H9 (cell line): ENCODE results near the gene SGIP1. TPM values are rescaled to one million over a fixed set of nuclear protein-coding genes. Genes with fewer than 3 reads are reported as not detected.

ENCODE experiments used
- DNase-seq: peaks from one replicate; pipeline ENCODE4 v3.0.0-alpha.2; 2017
- H2AFZ ChIP-seq: one replicate; pipeline ENCODE4 v1.6.1; 2013; ENCODE audit warnings: mild to moderate bottlenecking, low read length, control low read depth, moderate library complexity
- H2AK5ac ChIP-seq: 2 replicates; pipeline ENCODE4 v1.6.1; 2013; ENCODE audit warnings: low read length, control low read depth, mixed read lengths; ENCODE audit not compliant: insufficient read length
- H2BK120ac ChIP-seq: one replicate; pipeline ENCODE4 v1.6.1; 2013; ENCODE audit warnings: low read depth, mild to moderate bottlenecking, low read length, control low read depth, inconsistent platforms; ENCODE audit not compliant: poor library complexity, severe bottlenecking
- H2BK12ac ChIP-seq: 2 replicates; pipeline ENCODE4 v1.6.1; 2013; ENCODE audit warnings: low read length, control low read depth, mixed read lengths, low read depth; ENCODE audit not compliant: insufficient read length
- H2BK15ac ChIP-seq: 2 replicates; pipeline ENCODE4 v1.6.1; 2013; ENCODE audit warnings: low read depth, low read length, control low read depth
- H2BK20ac ChIP-seq: one replicate; pipeline ENCODE4 v1.6.1; 2013; ENCODE audit warnings: low read depth, mild to moderate bottlenecking, low read length, control low read depth, inconsistent platforms; ENCODE audit not compliant: poor library complexity, severe bottlenecking
- H2BK5ac ChIP-seq: 2 replicates; pipeline ENCODE4 v1.6.1; 2013; ENCODE audit warnings: low read length, control low read depth, mixed read lengths; ENCODE audit not compliant: insufficient read length
- H3K14ac ChIP-seq: 2 replicates; pipeline ENCODE4 v1.6.1; 2013; ENCODE audit warnings: low read length, control low read depth; ENCODE audit not compliant: insufficient read depth
- H3K18ac ChIP-seq: 2 replicates; pipeline ENCODE4 v1.6.1; 2013; ENCODE audit warnings: low read depth, mild to moderate bottlenecking, mixed read lengths, low read length, control low read depth; ENCODE audit not compliant: insufficient read length
- H3K23ac ChIP-seq: 2 replicates; pipeline ENCODE4 v1.6.1; 2013; ENCODE audit warnings: low read length, control low read depth, mixed read lengths, low read depth; ENCODE audit not compliant: insufficient read length
- H3K23me2 ChIP-seq: 2 replicates; pipeline ENCODE4 v1.6.1; 2013; ENCODE audit warnings: low read depth, mild to moderate bottlenecking, mixed read lengths, low read length, control low read depth; ENCODE audit not compliant: insufficient read length, poor library complexity, severe bottlenecking
- H3K27ac ChIP-seq: 2 replicates; pipeline ENCODE4 v1.5.1; 2013; ENCODE audit warnings: low read length, control low read depth, mixed read lengths, low read depth; ENCODE audit not compliant: insufficient read length
- H3K27me3 ChIP-seq: 2 replicates; pipeline ENCODE4 v1.6.1; 2013; ENCODE audit warnings: low read length, control low read depth, inconsistent platforms; ENCODE audit not compliant: insufficient read depth
- H3K4ac ChIP-seq: 2 replicates; pipeline ENCODE4 v1.6.1; 2013; ENCODE audit warnings: low read depth, mild to moderate bottlenecking, control low read depth, inconsistent platforms, low read length, moderate library complexity
- H3K4me1 ChIP-seq: 2 replicates; pipeline ENCODE4 v1.6.1; 2013; ENCODE audit warnings: low read length, control low read depth, inconsistent platforms; ENCODE audit not compliant: insufficient read depth
- H3K4me2 ChIP-seq: 2 replicates; pipeline ENCODE4 v1.6.1; 2013; ENCODE audit warnings: low read length, control low read depth, mixed read lengths; ENCODE audit not compliant: insufficient read length, insufficient read depth
- H3K56ac ChIP-seq: 2 replicates; pipeline ENCODE4 v1.6.1; 2013; ENCODE audit warnings: low read depth, mild to moderate bottlenecking, mixed read lengths, low read length, control low read depth; ENCODE audit not compliant: insufficient read length
- H3K79me1 ChIP-seq: 2 replicates; pipeline ENCODE4 v1.6.1; 2013; ENCODE audit warnings: low read depth, mild to moderate bottlenecking, moderate library complexity, low read length, control low read depth, inconsistent platforms; ENCODE audit not compliant: insufficient read depth, poor library complexity, severe bottlenecking
- H3K79me2 ChIP-seq: 2 replicates; pipeline ENCODE4 v1.6.1; 2013; ENCODE audit warnings: low read length, control low read depth, inconsistent platforms; ENCODE audit not compliant: insufficient read depth
- H3K9ac ChIP-seq: 2 replicates; pipeline ENCODE4 v1.6.1; 2013; ENCODE audit warnings: low read length, control low read depth, mixed read lengths; ENCODE audit not compliant: insufficient read length; ENCODE audit errors: extremely low read depth
- H3K9me3 ChIP-seq: one replicate; pipeline ENCODE4 v1.6.1; 2013; ENCODE audit warnings: low read depth, low read length, inconsistent platforms; ENCODE audit not compliant: control insufficient read depth
- H3T11ph ChIP-seq: one replicate; pipeline ENCODE4 v1.6.1; 2013; ENCODE audit warnings: mild to moderate bottlenecking, low read length, control low read depth, inconsistent platforms
- H4K20me1 ChIP-seq: one replicate; pipeline ENCODE4 v1.6.1; 2013; ENCODE audit not compliant: control insufficient read depth, insufficient read length, insufficient read depth
- H4K5ac ChIP-seq: 2 replicates; pipeline ENCODE4 v1.6.1; 2013; ENCODE audit warnings: low read depth, mild to moderate bottlenecking, mixed read lengths, low read length, control low read depth; ENCODE audit not compliant: insufficient read length
- H4K8ac ChIP-seq: replicated peaks from 2 replicates; pipeline ENCODE4 v1.6.1; 2013; ENCODE audit warnings: low read length, control low read depth, mixed read lengths, low read depth; ENCODE audit not compliant: insufficient read length
- H4K91ac ChIP-seq: 2 replicates; pipeline ENCODE4 v1.6.1; 2013; ENCODE audit warnings: low read depth, mild to moderate bottlenecking, moderate library complexity, mixed read lengths, low read length, control low read depth; ENCODE audit not compliant: insufficient read length
- H3K27ac Mint-ChIP-seq, 3 experiments: 2 replicates in 2 of 3; 3 replicates in 1 of 3; pipeline ENCODE4 v1.8.0; 2020 to 2021; ENCODE audit warnings: mixed read lengths in 3 of 3, mild to moderate bottlenecking in 1 of 3, moderate library complexity in 1 of 3
- H3K27me3 Mint-ChIP-seq: 2 replicates; pipeline ENCODE4 v1.8.0; 2021; ENCODE audit warnings: low read depth, mild to moderate bottlenecking, moderate library complexity, mixed read lengths
- H3K36me3 Mint-ChIP-seq, 3 experiments: 2 replicates in 2 of 3; 3 replicates in 1 of 3; pipeline ENCODE4 v1.8.0; 2020 to 2021; ENCODE audit warnings: low read depth in 3 of 3, mixed read lengths in 3 of 3; ENCODE audit not compliant: insufficient read depth in 1 of 3
- H3K4me1 Mint-ChIP-seq, 2 experiments: 2 replicates each; pipeline ENCODE4 v1.8.0; 2020; ENCODE audit warnings: mixed read lengths in 2 of 2
- H3K4me3 Mint-ChIP-seq, 2 experiments: 2 replicates in 1 of 2; 3 replicates in 1 of 2; pipeline ENCODE4 v1.8.0; 2020 to 2021; ENCODE audit warnings: mild to moderate bottlenecking in 2 of 2, mixed read lengths in 2 of 2, moderate library complexity in 1 of 2
- H3K9me3 Mint-ChIP-seq, 2 experiments: 2 replicates in 1 of 2; 3 replicates in 1 of 2; pipeline ENCODE4 v1.8.0; 2020; ENCODE audit warnings: mild to moderate bottlenecking in 2 of 2, mixed read lengths in 2 of 2, moderate library complexity in 1 of 2
- WGBS: extraction: QIAGEN DNeasy Blood & Tissue Kit; methylation state at CpG from one replicate; pipeline ENCODE4 v1.1.7; 2013; ENCODE audit warnings: missing lambda C conversion rate, low lambda C conversion rate, mixed read lengths; ENCODE audit not compliant: insufficient read length; ENCODE audit errors: extremely low coverage; 5-methylcytosine and 5-hydroxymethylcytosine counted together
- total RNA-seq: library from RNA; stranded (reverse); gene quantifications from 2 replicates; pipeline ENCODE4 v1.2.1, GENCODE V29; 2021
- TF ChIP-seq, protein P1 (sequence below): fragments of 200-600 bp; sonication (generic); conservative IDR thresholded peaks from 3 replicates; pipeline ENCODE4 v1.8.0; 2021; ENCODE audit warnings: antibody characterized with exemption, mild to moderate bottlenecking

The SGIP1 gene
- total RNA-seq, 1 experiment from 2014 or later = 1.5 TPM

DNA sequence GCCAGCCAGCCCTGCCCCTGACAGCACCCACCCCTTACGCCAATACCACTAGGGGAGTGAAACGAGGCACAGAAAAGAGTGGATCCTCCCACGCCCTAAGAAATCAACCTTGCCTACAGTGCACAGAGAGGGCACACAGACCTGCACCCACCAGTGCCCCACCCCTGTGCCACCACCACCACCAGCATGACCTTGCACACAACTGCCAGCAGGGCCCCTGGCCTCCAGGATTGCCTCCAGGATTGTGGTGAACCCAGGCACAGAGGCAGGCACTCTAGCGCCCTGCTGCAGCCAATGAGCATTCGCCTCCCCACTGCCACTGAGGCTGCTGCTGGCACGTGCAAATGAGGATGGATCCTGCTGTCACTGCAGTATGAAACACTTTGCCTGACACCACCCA is 23.5 kb upstream of the SGIP1 start:
- H3K14ac ChIP-seq = no peak overlapping the region
- H3K4me3 Mint-ChIP-seq = no peak overlapping the region
- no CpG with 5 or more reads among the region's 6 CpGs for WGBS

More for the DNA sequence above, 23.5 kb upstream of the SGIP1 start:
- H3K27ac ChIP-seq = no peak overlapping the region
- H3K36me3 Mint-ChIP-seq = no peaks in the 10 kb centered on the region; a peak in 1 of 7 replicates
- no peak overlapping the region for H2BK15ac ChIP-seq
- no peak overlapping the region for H2BK120ac ChIP-seq
- H3K9me3 Mint-ChIP-seq = no peaks in the 10 kb centered on the region
- no peaks in the 10 kb centered on the region for H3K4me1 ChIP-seq
- H4K5ac ChIP-seq = no peak overlapping the region
- H3K4me1 Mint-ChIP-seq = peaks cover 7 to 10% of the 10 kb centered on the region in 2 experiments
- no peaks in the 10 kb centered on the region for H3K27me3 Mint-ChIP-seq
- no peaks in the 10 kb centered on the region for H3K79me2 ChIP-seq
- H3K18ac ChIP-seq = no peak overlapping the region
- H3K56ac ChIP-seq = no peak overlapping the region
- H4K8ac ChIP-seq = no peak overlapping the region
- no peaks in the 10 kb centered on the region for H3K23me2 ChIP-seq
- no peak overlapping the region for H3K4me2 ChIP-seq
- H3K27ac Mint-ChIP-seq = no peak overlapping the region
- DNase-seq = no peak
- no peaks in the 10 kb centered on the region for H3K27me3 ChIP-seq
- H2AK5ac ChIP-seq = no peak overlapping the region
- no peaks in the 10 kb centered on the region for H3K79me1 ChIP-seq
- H4K20me1 ChIP-seq = no peaks in the 10 kb centered on the region
- H2BK5ac ChIP-seq = no peak overlapping the region
- H2AFZ ChIP-seq = no peak overlapping the region
- H3K9ac ChIP-seq = no peak overlapping the region
- no peak overlapping the region for H3T11ph ChIP-seq
- H2BK20ac ChIP-seq = no peak overlapping the region
- TF ChIP-seq, protein P1, sequence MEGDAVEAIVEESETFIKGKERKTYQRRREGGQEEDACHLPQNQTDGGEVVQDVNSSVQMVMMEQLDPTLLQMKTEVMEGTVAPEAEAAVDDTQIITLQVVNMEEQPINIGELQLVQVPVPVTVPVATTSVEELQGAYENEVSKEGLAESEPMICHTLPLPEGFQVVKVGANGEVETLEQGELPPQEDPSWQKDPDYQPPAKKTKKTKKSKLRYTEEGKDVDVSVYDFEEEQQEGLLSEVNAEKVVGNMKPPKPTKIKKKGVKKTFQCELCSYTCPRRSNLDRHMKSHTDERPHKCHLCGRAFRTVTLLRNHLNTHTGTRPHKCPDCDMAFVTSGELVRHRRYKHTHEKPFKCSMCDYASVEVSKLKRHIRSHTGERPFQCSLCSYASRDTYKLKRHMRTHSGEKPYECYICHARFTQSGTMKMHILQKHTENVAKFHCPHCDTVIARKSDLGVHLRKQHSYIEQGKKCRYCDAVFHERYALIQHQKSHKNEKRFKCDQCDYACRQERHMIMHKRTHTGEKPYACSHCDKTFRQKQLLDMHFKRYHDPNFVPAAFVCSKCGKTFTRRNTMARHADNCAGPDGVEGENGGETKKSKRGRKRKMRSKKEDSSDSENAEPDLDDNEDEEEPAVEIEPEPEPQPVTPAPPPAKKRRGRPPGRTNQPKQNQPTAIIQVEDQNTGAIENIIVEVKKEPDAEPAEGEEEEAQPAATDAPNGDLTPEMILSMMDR = no peak
- H2BK12ac ChIP-seq = no peak overlapping the region
- no peak overlapping the region for H4K91ac ChIP-seq
- H3K23ac ChIP-seq = no peak overlapping the region
- no peak overlapping the region for H3K4ac ChIP-seq
- H3K9me3 ChIP-seq = no peaks in the 10 kb centered on the region
